DND-41 (cell line): ENCODE data around the gene SLC40A1.

Source experiments
- EZH2 ChIP-seq: IDR thresholded peaks from 3 replicates; pipeline ENCODE4 v1.6.1; 2012; ENCODE audit warnings: borderline replicate concordance, low read depth, mild to moderate bottlenecking, moderate library complexity, low read length, inconsistent platforms; ENCODE audit not compliant: severe bottlenecking
- TF ChIP-seq, protein P1 (sequence below): IDR thresholded peaks from 2 replicates; pipeline ENCODE4 v1.5.1; 2012; ENCODE audit warnings: borderline replicate concordance, low read length, moderate library complexity, mild to moderate bottlenecking; ENCODE audit not compliant: poor library complexity, severe bottlenecking; ENCODE audit errors: extremely low read depth

DNA sequence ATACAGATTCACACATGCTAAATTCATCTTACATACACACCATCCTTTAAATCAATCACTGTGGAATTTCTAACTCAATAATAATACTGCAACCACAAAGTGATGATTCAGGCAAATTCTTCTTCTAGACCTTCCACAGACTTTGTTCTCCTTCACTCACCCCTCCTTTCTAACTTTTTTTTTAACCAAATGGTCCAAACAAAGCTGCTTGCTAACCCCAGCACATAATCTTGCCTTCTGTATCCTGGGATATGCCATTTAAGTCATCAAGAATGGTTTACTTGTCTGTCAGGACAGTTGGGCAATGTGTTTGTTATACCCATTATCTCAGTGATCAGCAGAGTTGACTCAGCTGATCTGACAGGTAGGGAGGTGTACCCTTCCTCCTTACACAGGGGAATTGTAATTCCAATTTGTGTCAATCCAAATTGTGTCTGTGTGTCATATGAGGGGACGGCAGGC, 10.0 kb downstream of the SLC40A1 start:
- TF ChIP-seq, protein P1, sequence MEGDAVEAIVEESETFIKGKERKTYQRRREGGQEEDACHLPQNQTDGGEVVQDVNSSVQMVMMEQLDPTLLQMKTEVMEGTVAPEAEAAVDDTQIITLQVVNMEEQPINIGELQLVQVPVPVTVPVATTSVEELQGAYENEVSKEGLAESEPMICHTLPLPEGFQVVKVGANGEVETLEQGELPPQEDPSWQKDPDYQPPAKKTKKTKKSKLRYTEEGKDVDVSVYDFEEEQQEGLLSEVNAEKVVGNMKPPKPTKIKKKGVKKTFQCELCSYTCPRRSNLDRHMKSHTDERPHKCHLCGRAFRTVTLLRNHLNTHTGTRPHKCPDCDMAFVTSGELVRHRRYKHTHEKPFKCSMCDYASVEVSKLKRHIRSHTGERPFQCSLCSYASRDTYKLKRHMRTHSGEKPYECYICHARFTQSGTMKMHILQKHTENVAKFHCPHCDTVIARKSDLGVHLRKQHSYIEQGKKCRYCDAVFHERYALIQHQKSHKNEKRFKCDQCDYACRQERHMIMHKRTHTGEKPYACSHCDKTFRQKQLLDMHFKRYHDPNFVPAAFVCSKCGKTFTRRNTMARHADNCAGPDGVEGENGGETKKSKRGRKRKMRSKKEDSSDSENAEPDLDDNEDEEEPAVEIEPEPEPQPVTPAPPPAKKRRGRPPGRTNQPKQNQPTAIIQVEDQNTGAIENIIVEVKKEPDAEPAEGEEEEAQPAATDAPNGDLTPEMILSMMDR, result no peak
- TF ChIP-seq EZH2, result no peak
